GM18867 (cell line): ENCODE measurements around the gene OTOG.

Experiments used
- ATAC-seq: cut with Tn5 transposase; IDR thresholded peaks from one replicate; pipeline ENCODE4 v1.9.1; 2021; ENCODE audit warnings: mild to moderate bottlenecking, moderate library complexity; ENCODE audit not compliant: unreplicated experiment

The OTOG gene

GRCh38 chr11:17519061-17519885 is 27.8 kb upstream of the OTOG start:
- no peak for ATAC-seq

GRCh38 chr11:17521106-17521900 is 25.8 kb upstream of the OTOG start:
- no peak for ATAC-seq

GRCh38 chr11:17522655-17523054 is 24.4 kb upstream of the OTOG start:
- no peak for ATAC-seq

GRCh38 chr11:17524221-17524620 is 22.8 kb upstream of the OTOG start:
- ATAC-seq, result no peak

GRCh38 chr11:17525570-17525969 is 21.5 kb upstream of the OTOG start:
- ATAC-seq, result no peak

GRCh38 chr11:17526326-17526725 is 20.7 kb upstream of the OTOG start:
- ATAC-seq, result no peak

- ATAC-seq, result no peak
Measured at GRCh38 chr11:17526931-17527627, 20.0 kb upstream of the OTOG start.

- ATAC-seq, result no peak
Measured at GRCh38 chr11:17527628-17527995, 19.4 kb upstream of the OTOG start.

- peak; percentile 83 for ATAC-seq
Measured at GRCh38 chr11:17528181-17528691, 18.8 kb upstream of the OTOG start.

GRCh38 chr11:17528906-17529843 is 17.9 kb upstream of the OTOG start:
- ATAC-seq, result no peak

GRCh38 chr11:17529844-17530185 is 17.2 kb upstream of the OTOG start:
- no peak for ATAC-seq

GRCh38 chr11:17531071-17531600 is 15.9 kb upstream of the OTOG start:
- no peak for ATAC-seq

GRCh38 chr11:17531636-17532113 is 15.4 kb upstream of the OTOG start:
- ATAC-seq, result no peak

GRCh38 chr11:17532784-17533183 is 14.3 kb upstream of the OTOG start:
- ATAC-seq, result no peak

GRCh38 chr11:17533341-17533740 is 13.7 kb upstream of the OTOG start:
- no peak for ATAC-seq

- no peak for ATAC-seq
Measured at GRCh38 chr11:17533778-17534415, 13.2 kb upstream of the OTOG start.

- ATAC-seq, result no peak
Measured at GRCh38 chr11:17535488-17535887, 11.6 kb upstream of the OTOG start.

- no peak for ATAC-seq
Measured at GRCh38 chr11:17537261-17537660, 9.8 kb upstream of the OTOG start.

- ATAC-seq, result no peak
Measured at GRCh38 chr11:17538054-17538453, 9.0 kb upstream of the OTOG start.

- no peak for ATAC-seq
Measured at GRCh38 chr11:17538731-17539130, 8.3 kb upstream of the OTOG start.
